AG04449 (cell line): ENCODE results near the gene IGF2R.
"Not testable (repeated sequence)": the region's sequence is repeated elsewhere in the genome, so short reads cannot be mapped to it uniquely, and the experiment has no call there.

Source experiments
- CTCF ChIA-PET: fragments of 350-600 bp; formaldehyde crosslinking; extraction: SDS; loops from one replicate; lab custom pipeline; 2021; ENCODE audit warnings: antibody characterized with exemption; lab: Yijun Ruan, JAX
- POLR2A ChIA-PET: fragments of 400-600, 350-600 bp; formaldehyde crosslinking; extraction: SDS; loops from one replicate; lab custom pipeline; 2020; ENCODE audit warnings: antibody characterized with exemption, inconsistent platforms; lab: Yijun Ruan, JAX
- DNase-seq: peaks from one replicate; pipeline ENCODE4 v3.0.0-alpha.2; 2010; ENCODE audit warnings: low read depth, low spot score
- H3K4me3 ChIP-seq: 2 replicates; pipeline ENCODE4 v1.5.1; 2011; ENCODE audit warnings: low read depth, mild to moderate bottlenecking, control low read depth, low read length
- CTCF ChIP-seq: IDR thresholded peaks from one replicate; pipeline ENCODE4 v1.5.1; 2011; ENCODE audit warnings: mild to moderate bottlenecking, moderate library complexity, low read length, control low read depth, inconsistent platforms; ENCODE audit not compliant: insufficient read depth; ENCODE audit errors: missing control alignments

Gene IGF2R

GRCh38 chr6:160089534-160089897 is 120.6 kb downstream of the IGF2R start:
- POLR2A ChIA-PET, result no interaction called here
- CTCF ChIA-PET, result interaction anchor here (0.7 to 8.7 kb wide), 16 partner anchors 9 to 443 kb away, joined by 3 to 195 read pairs (median 9); partner anchors contain the start of gene SLC22A1
- DNase-seq, result no peak

GRCh38 chr6:160090442-160091239 is 121.8 kb downstream of the IGF2R start:
- not testable (repeated sequence) for DNase-seq, H3K4me3 ChIP-seq
- CTCF ChIA-PET, result interaction anchor here (0.7 to 8.7 kb wide), 2 partner anchors 9 to 365 kb away, joined by 3 to 195 read pairs; no protein-coding TSS in a partner anchor
- POLR2A ChIA-PET, result interaction anchor here (0.7 kb wide), 1 partner anchor 26 kb away, joined by 3 read pairs; no protein-coding TSS in a partner anchor

More at GRCh38 chr6:160089534-160089897, 120.6 kb downstream of the IGF2R start:
- no peak overlapping the region for H3K4me3 ChIP-seq
- no peak for TF ChIP-seq CTCF

GRCh38 chr6:160092176-160092575 is 123.3 kb downstream of the IGF2R start:
- DNase-seq, POLR2A ChIA-PET, H3K4me3 ChIP-seq: not testable (repeated sequence)
- CTCF ChIA-PET, result interaction anchor here (1.1 to 1.5 kb wide), 2 partner anchors 20 to 363 kb away, joined by 3 to 5 read pairs; no protein-coding TSS in a partner anchor

GRCh38 chr6:160092602-160093001 is 123.7 kb downstream of the IGF2R start:
- TF ChIP-seq CTCF, result no peak
- H3K4me3 ChIP-seq, result no peak overlapping the region
- DNase-seq, result no peak
- ChIA-PET POLR2A (no interaction called here), CTCF (interaction anchor here (1.1 to 1.5 kb wide), 2 partner anchors 20 to 363 kb away, joined by 3 to 5 read pairs; no protein-coding TSS in a partner anchor)

- DNase-seq, result no peak
- ChIA-PET POLR2A (no interaction called here), CTCF (interaction anchor here (1.1 to 1.5 kb wide), 2 partner anchors 20 to 362 kb away, joined by 3 to 5 read pairs; no protein-coding TSS in a partner anchor)
- no peak overlapping the region for H3K4me3 ChIP-seq
- TF ChIP-seq CTCF, result no peak
These were observed 124.2 kb downstream of the IGF2R start for GRCh38 chr6:160093061-160093460.

- POLR2A ChIA-PET, result no interaction called here
- no peak overlapping the region for H3K4me3 ChIP-seq
- no peak for DNase-seq
- TF ChIP-seq CTCF, result no peak
- CTCF ChIA-PET, result interaction anchor here (3.2 kb wide), 1 partner anchor 361 kb away, joined by 13 read pairs; no protein-coding TSS in a partner anchor
These were observed 125.1 kb downstream of the IGF2R start for GRCh38 chr6:160093946-160094345.

GRCh38 chr6:160095146-160095845 is 126.4 kb downstream of the IGF2R start:
- no peak for DNase-seq
- no peak overlapping the region for H3K4me3 ChIP-seq
- no peak for TF ChIP-seq CTCF
- CTCF ChIA-PET, result interaction anchor here (1.5 to 6.5 kb wide), 4 partner anchors 8 to 425 kb away, joined by 4 to 63 read pairs (median 10); no protein-coding TSS in a partner anchor
- POLR2A ChIA-PET, result no interaction called here
